HFF-Myc (cell line): Measurements from ENCODE around the gene UNC13B.

Experiments used
- DNase-seq: peaks from one replicate; pipeline ENCODE4 v3.0.0-alpha.2; 2011; ENCODE audit warnings: low read depth; ENCODE audit errors: extremely low read depth
- H3K4me3 ChIP-seq: replicated peaks from 2 replicates; pipeline ENCODE4 v1.5.1; 2011; ENCODE audit warnings: low read depth, mild to moderate bottlenecking, control low read depth, low read length
- CTCF ChIP-seq: IDR thresholded peaks from 2 replicates; pipeline ENCODE4 v1.5.1; 2012; ENCODE audit warnings: mild to moderate bottlenecking, low read depth, low read length, control low read depth; ENCODE audit errors: missing control alignments

The UNC13B gene

GRCh38 chr9:35353731-35354365 is 192.0 kb downstream of the UNC13B start:
- no peak for DNase-seq
- TF ChIP-seq CTCF = no peak
- no peak overlapping the region for H3K4me3 ChIP-seq

- no peak for DNase-seq
- TF ChIP-seq CTCF = no peak
- no peak overlapping the region for H3K4me3 ChIP-seq
Measured at GRCh38 chr9:35355939-35356338, 194.1 kb downstream of the UNC13B start.

- no peak overlapping the region for H3K4me3 ChIP-seq
- no peak for DNase-seq
- TF ChIP-seq CTCF = no peak
Measured at GRCh38 chr9:35357116-35357515, 195.3 kb downstream of the UNC13B start.

- TF ChIP-seq CTCF = no peak
- no peak for DNase-seq
Measured at GRCh38 chr9:35357826-35358225, 196.0 kb downstream of the UNC13B start.

GRCh38 chr9:35364817-35365585 is 203.2 kb downstream of the UNC13B start:
- TF ChIP-seq CTCF = no peak
- no peak for DNase-seq
- H3K4me3 ChIP-seq = no peak overlapping the region

More at GRCh38 chr9:35357826-35358225, 196.0 kb downstream of the UNC13B start:
- no peak overlapping the region for H3K4me3 ChIP-seq

GRCh38 chr9:35366627-35367026 is 204.8 kb downstream of the UNC13B start:
- DNase-seq = no peak
- H3K4me3 ChIP-seq = no peak overlapping the region
- no peak for TF ChIP-seq CTCF
